Endothelial cell of umbilical vein (primary cell): ENCODE measurements around the gene LENEP. TPM values are rescaled to one million over a fixed set of nuclear protein-coding genes. Genes with fewer than 3 reads are reported as not detected.
A peak's percentile ranks its signal among the peaks of the same experiment; 100 is the strongest.

ENCODE experiments used
- BruUV-seq: library from RNA; stranded (reverse); fragments of 400-500 nt; replicated peaks from 2 replicates; lab custom pipeline; 2021; lab: Mats Ljungman, UMichigan
- CTCF ChIA-PET: fragments of 300-600, 350-600 bp; sonication (Branson Sonifier 250); formaldehyde crosslinking; loops from one replicate; lab custom pipeline; 2021; ENCODE audit warnings: antibody characterized with exemption, inconsistent platforms; lab: Charles Lee
- POLR2A ChIA-PET: fragments of 300-600, 350-600 bp; sonication (Branson Sonifier 250); formaldehyde crosslinking; loops from one replicate; lab custom pipeline; 2021; ENCODE audit warnings: antibody characterized with exemption, inconsistent platforms; lab: Charles Lee
- DNase-seq: peaks from one replicate; pipeline ENCODE4 v3.0.0-alpha.2; 2011; ENCODE audit warnings: low read depth, low spot score
- FAIRE-seq: peaks from 2 replicates; lab custom pipeline; 2011; peaks lifted over from hg19 to GRCh38; lab: Jason Lieb, UNC
- H2AFZ ChIP-seq: 2 replicates; pipeline ENCODE4 v1.6.0; 2012; ENCODE audit warnings: low read depth, low read length, control low read depth, inconsistent platforms
- H3K27ac ChIP-seq: 2 replicates; pipeline ENCODE4 v1.5.1; 2011; ENCODE audit warnings: low read depth, mild to moderate bottlenecking, control low read depth, low read length, moderate library complexity; ENCODE audit not compliant: insufficient read depth
- H3K27me3 ChIP-seq, 2 experiments: 2 replicates each; pipeline versions ENCODE4 v1.6.0 to v1.6.1; 2011; ENCODE audit warnings: low read length in 2 of 2, mixed read lengths in 1 of 2; ENCODE audit not compliant: control insufficient read depth in 2 of 2, insufficient read depth in 2 of 2
- H3K36me3 ChIP-seq, 2 experiments: 2 replicates in 1 of 2; 3 replicates in 1 of 2; pipeline ENCODE4 v1.5.1; 2011; ENCODE audit warnings: low read length in 2 of 2, mild to moderate bottlenecking in 1 of 2, moderate library complexity in 1 of 2; ENCODE audit not compliant: control insufficient read depth in 2 of 2, insufficient read depth in 2 of 2; ENCODE audit errors: extremely low read depth in 1 of 2
- H3K4me1 ChIP-seq: 3 replicates; pipeline ENCODE4 v1.5.1; 2011; ENCODE audit warnings: mild to moderate bottlenecking, low read length; ENCODE audit not compliant: control insufficient read depth, insufficient read depth; ENCODE audit errors: extremely low read depth
- H3K4me2 ChIP-seq: 2 replicates; pipeline ENCODE4 v1.6.1; 2011; ENCODE audit warnings: low read length, control low read depth, mixed read lengths; ENCODE audit not compliant: insufficient read depth
- H3K4me3 ChIP-seq, 3 experiments: fragments of 200-600 bp in 1 of 3; sonication (generic), shearing (Covaris generic) in 1 of 3; replicated peaks in 1 of 3; 2 replicates each; pipeline ENCODE4 v1.5.1; 2011 to 2016; ENCODE audit warnings: control low read depth in 3 of 3, low read length in 3 of 3, mild to moderate bottlenecking in 2 of 3, inconsistent platforms in 1 of 3, low read depth in 1 of 3, moderate library complexity in 1 of 3; ENCODE audit not compliant: insufficient read depth in 1 of 3
- H3K79me2 ChIP-seq: 2 replicates; pipeline ENCODE4 v1.6.0; 2012; ENCODE audit warnings: low read length, inconsistent platforms; ENCODE audit not compliant: control insufficient read depth, insufficient read depth
- H3K9ac ChIP-seq: replicated peaks from 2 replicates; pipeline ENCODE3; 2011; ENCODE audit warnings: low read length, control low read depth; ENCODE audit not compliant: insufficient read depth; ENCODE audit errors: extremely low read depth
- H3K9me1 ChIP-seq: replicated peaks from 3 replicates; pipeline ENCODE4 v1.6.0; 2011; ENCODE audit warnings: mild to moderate bottlenecking, low read length; ENCODE audit not compliant: control insufficient read depth, insufficient read depth; ENCODE audit errors: extremely low read depth
- H3K9me3 ChIP-seq: replicated peaks from 2 replicates; pipeline ENCODE4 v1.5.1; 2012; ENCODE audit warnings: low read length, inconsistent platforms; ENCODE audit not compliant: control insufficient read depth, insufficient read depth
- H4K20me1 ChIP-seq: replicated peaks from 2 replicates; pipeline ENCODE3; 2011; ENCODE audit warnings: mild to moderate bottlenecking, low read length; ENCODE audit not compliant: control insufficient read depth, insufficient read depth; ENCODE audit errors: extremely low read depth
- FOS ChIP-seq: IDR thresholded peaks from 2 replicates; pipeline ENCODE4 v1.6.1; 2011; ENCODE audit warnings: mild to moderate bottlenecking, low read length, moderate library complexity, borderline replicate concordance; ENCODE audit not compliant: insufficient read depth
- GATA2 ChIP-seq: IDR thresholded peaks from 2 replicates; pipeline ENCODE4 v1.7.0; 2011; ENCODE audit warnings: low read depth, mild to moderate bottlenecking, moderate library complexity, mixed read lengths, low read length; ENCODE audit not compliant: insufficient read length, insufficient read depth
- MAX ChIP-seq: IDR thresholded peaks from 2 replicates; pipeline ENCODE4 v1.6.1; 2011; ENCODE audit not compliant: insufficient read depth, insufficient read length
- MYC ChIP-seq: IDR thresholded peaks from one replicate; pipeline ENCODE4 v1.6.1; 2011; ENCODE audit warnings: mild to moderate bottlenecking, low read depth, low read length
- POLR2AphosphoS5 ChIP-seq: IDR thresholded peaks from 2 replicates; pipeline ENCODE4 v1.6.1; 2012; ENCODE audit warnings: low read depth, mild to moderate bottlenecking, control low read depth, low read length, moderate library complexity; ENCODE audit not compliant: insufficient read depth
- dilution Hi-C: fragments of 300-500 bp; cut with MboI; formaldehyde crosslinking; loops from one replicate; pipeline ENCODE4 v1.15.0; 2019; ENCODE audit warnings: low sequenced_read_pairs; ENCODE audit not compliant: extremely low pct_ligation_motif_present
- intact Hi-C: fragments of 100-400 bp; cut with micrococcal nuclease; formaldehyde crosslinking; loops from one replicate; pipeline ENCODE4 v1.10.0; 2022
- polyA plus RNA-seq, 4 experiments: library from polyadenylated mRNA; depleted of rRNA in 3 of 4; stranded (reverse) in 3 of 4; unstranded in 1 of 4; fragments of >200 nt; gene quantifications; 2 replicates each; pipeline versions ENCODE4 v1.2.1 to v1.2.3, GENCODE V29; 2011 to 2012; ENCODE audit warnings: missing spikeins in 1 of 4
- total RNA-seq: library from RNA; stranded (reverse); gene quantifications from 2 replicates; pipeline ENCODE4 v1.2.3, GENCODE V29; 2021

The LENEP gene
- total and polyA plus RNA-seq, 2 donors (not counting 3 experiments of a cell fraction or from before 2014, with no cell fraction given): 0.64 TPM; not detected in 1

DNA sequence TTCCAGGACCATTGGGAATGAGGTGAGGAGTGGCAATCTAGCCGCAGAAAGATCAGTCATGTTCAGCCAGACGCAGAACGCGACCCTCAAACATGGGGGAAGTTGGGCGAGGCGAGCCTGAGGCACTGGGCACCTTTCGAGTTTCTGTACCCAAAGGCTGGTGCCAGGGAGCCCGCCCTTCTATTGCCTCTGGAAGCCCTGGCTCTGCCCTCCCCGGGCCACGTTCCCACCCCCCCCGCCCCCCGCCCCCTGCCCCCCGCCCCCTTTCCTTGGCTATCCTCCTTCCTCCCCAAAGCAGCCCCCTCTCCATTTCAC lies 7.0 kb downstream of the LENEP start:
- ChIA-PET POLR2A (no interaction called here), CTCF (interaction anchor here (1.3 to 6.5 kb wide), 8 partner anchors 14 to 63 kb away, joined by 3 to 87 read pairs (median 12); partner anchors contain the start of genes ADAM15, CKS1B, PMVK and PYGO2)
- no peak overlapping the region for H3K27ac ChIP-seq
- no peaks in the 10 kb centered on the region for H3K9me3 ChIP-seq
- H3K4me3 ChIP-seq: peak overlapping the region in 1 of 3 experiments; percentile 94
- H3K9me1 ChIP-seq: no peaks in the 10 kb centered on the region
- dilution Hi-C loops: no loop called here
- H3K9ac ChIP-seq: no peak overlapping the region
- H3K27me3 ChIP-seq: no peaks in the 10 kb centered on the region
- peak overlapping the region; percentile 38 for H3K4me2 ChIP-seq
- no peaks in the 10 kb centered on the region for H4K20me1 ChIP-seq
- TF ChIP-seq GATA2 (no peak), MYC (no peak), POLR2AphosphoS5 (no peak)
- H3K79me2 ChIP-seq: peaks cover 9% of the 10 kb centered on the region
- intact Hi-C loops: loop anchor here (5.0 kb wide), 1 partner anchor 443 kb away; the partner anchor contains the start of gene UBE2Q1
- peak overlapping the region; percentile 39 for H2AFZ ChIP-seq
- no peak for DNase-seq
- no peaks in the 10 kb centered on the region for H3K36me3 ChIP-seq
- peaks cover 23% of the 10 kb centered on the region for H3K4me1 ChIP-seq
- peak; percentile 12 for FAIRE-seq
- BruUV-seq: no TSS peak

DNA sequence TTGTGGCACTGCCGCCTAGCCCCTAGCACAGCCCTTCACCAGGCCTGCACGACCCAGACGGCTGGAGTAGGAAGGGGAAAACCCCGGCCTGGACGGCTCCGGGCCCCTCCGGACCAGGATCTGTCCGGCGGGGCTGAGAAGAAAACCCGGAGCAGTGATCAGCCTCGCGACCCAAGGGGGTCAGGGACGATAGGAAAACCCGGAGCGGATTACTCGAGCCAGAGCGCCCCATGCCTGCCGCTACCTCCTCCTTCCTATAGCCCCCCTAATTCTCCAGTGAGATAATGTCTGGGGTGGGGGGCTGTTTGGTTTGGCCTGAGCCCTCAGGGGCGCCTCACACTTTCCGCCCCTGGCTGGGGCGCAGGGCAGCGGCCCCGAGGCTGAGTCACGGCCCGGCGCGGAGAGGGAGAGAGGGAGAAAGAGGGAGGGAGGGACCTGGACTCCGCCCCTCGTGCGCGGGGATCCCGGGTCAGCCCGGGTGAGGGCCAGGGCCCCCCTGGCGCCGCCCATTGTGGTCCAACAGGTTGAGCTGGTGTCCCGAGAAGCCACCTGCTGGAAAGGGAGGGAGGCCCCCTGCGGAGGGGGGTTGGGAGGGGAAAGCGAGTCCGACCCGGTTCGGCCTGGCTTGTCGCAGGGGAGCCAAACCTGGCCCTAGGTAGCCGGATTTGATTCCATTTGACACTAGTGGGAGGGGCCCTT lies 7.5 kb downstream of the LENEP start:
- intact Hi-C loops: loop anchor here (1.0 to 5.0 kb wide), 2 partner anchors 60 to 444 kb away; partner anchors contain the start of gene UBE2Q1

More for the DNA sequence above, 7.5 kb downstream of the LENEP start:
- CTCF ChIA-PET: interaction anchor here (1.3 to 6.5 kb wide), 8 partner anchors 14 to 64 kb away, joined by 3 to 87 read pairs (median 12); partner anchors contain the start of genes ADAM15, CKS1B, PMVK and PYGO2
- Histone ChIP-seq H3K9ac (peak overlapping the region; percentile 71), H4K20me1 (no peaks in the 10 kb centered on the region), H3K9me3 (no peaks in the 10 kb centered on the region), H3K27ac (peak overlapping the region; percentile 73), H3K9me1 (no peaks in the 10 kb centered on the region), H3K4me3 (peak overlapping the region; percentile 57 to 94 (median 61)), H3K27me3 (no peaks in the 10 kb centered on the region), H3K4me1 (peaks cover 25% of the 10 kb centered on the region), H3K36me3 (no peaks in the 10 kb centered on the region), H3K79me2 (peaks cover 9% of the 10 kb centered on the region), H2AFZ (peak overlapping the region; percentile 62), H3K4me2 (peak overlapping the region; percentile 87)
- BruUV-seq: no TSS peak
- peak; percentile 12 for TF ChIP-seq POLR2AphosphoS5
- TF ChIP-seq MAX: no peak
- peak; percentile 84 for TF ChIP-seq FOS
- FAIRE-seq: peak; percentile 88
- POLR2A ChIA-PET: interaction anchor here (1.0 kb wide), 1 partner anchor 28 kb away, joined by 3 read pairs; no protein-coding TSS in a partner anchor
- dilution Hi-C loops: no loop called here
- peak; percentile 78 for DNase-seq
